HCT116 (cell line): Measurements from ENCODE around the gene SP4. TPM values are rescaled to one million over a fixed set of nuclear protein-coding genes. Genes with fewer than 3 reads are reported as not detected.

Experiments used
- ATAC-seq: fragments of 200-7000 bp; cut with Tn5 transposase; 2 replicates; pipeline ENCODE4 v1.9.1; 2020; ENCODE audit warnings: mild to moderate bottlenecking, moderate library complexity
- BruUV-seq: library from RNA; stranded (reverse); fragments of 400-500 nt; replicated peaks from 2 replicates; lab custom pipeline; 2021; lab: Mats Ljungman, UMichigan
- CTCF ChIA-PET: fragments of 300-600 bp; sonication (Branson Sonifier 250); formaldehyde crosslinking; loops from one replicate; lab custom pipeline; 2021; ENCODE audit warnings: antibody characterized with exemption; lab: Charles Lee
- POLR2A ChIA-PET: fragments of 300-600, 350-600 bp; sonication (Branson Sonifier 250); formaldehyde crosslinking; loops from one replicate; lab custom pipeline; 2021; ENCODE audit warnings: antibody characterized with exemption; lab: Charles Lee
- RAD21 ChIA-PET, 2 experiments: fragments of 300-600 bp; sonication (Branson Sonifier 250); formaldehyde crosslinking; loops; one replicate each; lab custom pipeline; 2023; ENCODE audit warnings: low total read pairs in 2 of 2; ENCODE audit not compliant: uncharacterized antibody in 2 of 2, unreplicated experiment in 2 of 2, low non-redundant PET in 1 of 2; lab: Charles Lee
- DNase-seq: peaks from one replicate; pipeline ENCODE4 v3.0.0-alpha.2; 2010; ENCODE audit warnings: low read depth, low spot score
- H2AFZ ChIP-seq: fragments of 200-600 bp; shearing (Covaris generic), sonication (generic); 2 replicates; pipeline ENCODE4 v1.6.1; 2017; ENCODE audit warnings: low read depth, mixed run types, mixed read lengths, antibody characterized with exemption, low read length; ENCODE audit not compliant: poor library complexity, severe bottlenecking
- H3K27ac ChIP-seq: 2 replicates; pipeline ENCODE4 v1.5.1; 2012; ENCODE audit warnings: low read depth, low read length
- H3K27me3 ChIP-seq: fragments of 200-600 bp; sonication (generic); 2 replicates; pipeline ENCODE4 v1.6.1; 2016; ENCODE audit warnings: mixed run types, low read length, mixed read lengths; ENCODE audit not compliant: insufficient read depth
- H3K36me3 ChIP-seq, 2 experiments: fragments of 200-500 bp in 1 of 2; fragments of 200-600 bp in 1 of 2; sonication (Bioruptor generic) in 1 of 2; sonication (generic) in 1 of 2; 2 replicates each; pipeline versions ENCODE4 v1.5.1 to v1.6.1; 2014 to 2016; ENCODE audit warnings: low read length in 2 of 2, inconsistent platforms in 1 of 2, mixed read lengths in 1 of 2, mixed run types in 1 of 2; ENCODE audit not compliant: insufficient read depth in 2 of 2, control insufficient read depth in 1 of 2
- H3K4me1 ChIP-seq, 2 experiments: fragments of 200-600 bp in 1 of 2; sonication (generic) in 1 of 2; 2 replicates each; pipeline versions ENCODE4 v1.5.1 to v1.6.1; 2012 to 2017; ENCODE audit warnings: low read length in 2 of 2, inconsistent platforms in 1 of 2, mild to moderate bottlenecking in 1 of 2, mixed read lengths in 1 of 2, mixed run types in 1 of 2, moderate library complexity in 1 of 2; ENCODE audit not compliant: insufficient read depth in 2 of 2, control insufficient read depth in 1 of 2
- H3K4me2 ChIP-seq: fragments of 200-600 bp; sonication (generic); 2 replicates; pipeline ENCODE4 v1.6.1; 2017; ENCODE audit warnings: mixed run types, low read length, mixed read lengths
- H3K4me3 ChIP-seq, 2 experiments: fragments of 200-600 bp in 1 of 2; sonication (generic) in 1 of 2; replicated peaks in 1 of 2; 2 replicates each; pipeline ENCODE4 v1.5.1; 2011 to 2016; ENCODE audit warnings: low read length in 2 of 2, control low read depth in 1 of 2, low read depth in 1 of 2, mild to moderate bottlenecking in 1 of 2, mixed read lengths in 1 of 2, mixed run types in 1 of 2
- H3K79me2 ChIP-seq: fragments of 200-600 bp; sonication (generic); 2 replicates; pipeline ENCODE4 v1.6.1; 2017; ENCODE audit warnings: mild to moderate bottlenecking, mixed run types, low read length, moderate library complexity, mixed read lengths; ENCODE audit not compliant: insufficient read depth
- H3K9ac ChIP-seq: fragments of 200-600 bp; sonication (generic); 2 replicates; pipeline ENCODE4 v1.6.1; 2016; ENCODE audit warnings: low read length, mixed read lengths
- H3K9me2 ChIP-seq: fragments of 200-600 bp; sonication (generic), shearing (Covaris generic); 2 replicates; pipeline ENCODE4 v1.6.1; 2017; ENCODE audit warnings: mixed run types, mild to moderate bottlenecking, moderate library complexity; ENCODE audit not compliant: insufficient read depth
- H3K9me3 ChIP-seq, 2 experiments: fragments of 200-500 bp in 1 of 2; fragments of 200-600 bp in 1 of 2; sonication (Bioruptor generic) in 1 of 2; sonication (generic) in 1 of 2; 2 replicates each; pipeline ENCODE4 v1.6.1; 2014 to 2017; ENCODE audit warnings: low read length in 2 of 2, mixed read lengths in 2 of 2, inconsistent platforms in 1 of 2, low read depth in 1 of 2, mild to moderate bottlenecking in 1 of 2, mixed run types in 1 of 2, moderate library complexity in 1 of 2; ENCODE audit not compliant: control insufficient read depth in 1 of 2, insufficient read depth in 1 of 2
- H4K20me1 ChIP-seq: fragments of 200-600 bp; sonication (generic), shearing (Covaris generic); 2 replicates; pipeline ENCODE4 v1.6.1; 2017; ENCODE audit warnings: mixed run types, mild to moderate bottlenecking, moderate library complexity; ENCODE audit not compliant: insufficient read depth
- ATF3 ChIP-seq: IDR thresholded peaks from 2 replicates; pipeline ENCODE4 v1.6.1; 2012
- CBX3 ChIP-seq: IDR thresholded peaks from 2 replicates; pipeline ENCODE4 v1.6.1; 2012; ENCODE audit warnings: low read depth
- CTCF ChIP-seq, 3 experiments: fragments of 200-600 bp in 1 of 3; sonication (generic) in 1 of 3; IDR thresholded peaks in 2 of 3; conservative IDR thresholded peaks in 1 of 3; 2 replicates each; pipeline ENCODE4 v1.5.1; 2012 to 2017; ENCODE audit warnings: low read depth in 2 of 3, low read length in 2 of 3, antibody characterized with exemption in 1 of 3, borderline replicate concordance in 1 of 3, control low read depth in 1 of 3, mild to moderate bottlenecking in 1 of 3, mixed read lengths in 1 of 3, mixed run types in 1 of 3, moderate library complexity in 1 of 3; ENCODE audit not compliant: insufficient read depth in 1 of 3
- ELF1 ChIP-seq: IDR thresholded peaks from 2 replicates; pipeline ENCODE4 v1.6.1; 2012; ENCODE audit warnings: low read depth, borderline replicate concordance
- EZH2 ChIP-seq: fragments of 200-600 bp; sonication (generic); IDR thresholded peaks from 2 replicates; pipeline ENCODE4 v1.6.1; 2017; ENCODE audit warnings: antibody characterized with exemption, mixed run types
- EZH2phosphoT487 ChIP-seq: fragments of 200-600 bp; IDR thresholded peaks from 2 replicates; pipeline ENCODE4 v1.6.1; 2018; ENCODE audit warnings: antibody characterized with exemption, borderline replicate concordance
- MAX ChIP-seq: IDR thresholded peaks from 2 replicates; pipeline ENCODE4 v1.6.1; 2012
- POLR2A ChIP-seq: IDR thresholded peaks from 2 replicates; pipeline ENCODE4 v1.7.0; 2011; ENCODE audit warnings: borderline replicate concordance; ENCODE audit not compliant: insufficient read depth, insufficient read length; ENCODE audit errors: extremely low read depth
- POLR2AphosphoS5 ChIP-seq: IDR thresholded peaks from 2 replicates; pipeline ENCODE4 v1.6.1; 2011; ENCODE audit warnings: mild to moderate bottlenecking, low read depth, low read length, moderate library complexity
- RAD21 ChIP-seq: IDR thresholded peaks from 2 replicates; pipeline ENCODE4 v1.6.1; 2012; ENCODE audit warnings: low read depth, mild to moderate bottlenecking
- SIN3A ChIP-seq: IDR thresholded peaks from 2 replicates; pipeline ENCODE4 v1.6.1; 2012; ENCODE audit warnings: low read depth
- SP1 ChIP-seq: IDR thresholded peaks from 2 replicates; pipeline ENCODE4 v1.6.1; 2012; ENCODE audit warnings: low read depth
- SRF ChIP-seq: IDR thresholded peaks from 2 replicates; pipeline ENCODE4 v1.6.1; 2012; ENCODE audit warnings: low read depth
- TCF7L2 ChIP-seq: IDR thresholded peaks from 2 replicates; pipeline ENCODE4 v1.7.0; 2011; ENCODE audit warnings: borderline replicate concordance, inconsistent platforms; ENCODE audit not compliant: insufficient read depth, insufficient read length; ENCODE audit errors: extremely low read depth
- YY1 ChIP-seq: IDR thresholded peaks from 2 replicates; pipeline ENCODE4 v1.6.1; 2011; ENCODE audit warnings: low read length, low read depth, moderate library complexity, mild to moderate bottlenecking; ENCODE audit not compliant: insufficient replicate concordance; ENCODE audit errors: extremely low read depth
- ZFX ChIP-seq: fragments of 450-650 bp; IDR thresholded peaks from 2 replicates; pipeline ENCODE4 v1.6.1; 2017
- ZNF274 ChIP-seq: fragments of 200-500 bp; sonication (Bioruptor generic); IDR thresholded peaks from 2 replicates; pipeline ENCODE4 v1.6.1; 2014; ENCODE audit warnings: mild to moderate bottlenecking, low read depth, low read length, inconsistent platforms
- intact Hi-C: fragments of 100-400 bp; cut with micrococcal nuclease; formaldehyde crosslinking; loops from 2 replicates; pipeline ENCODE4 v1.10.0; 2022
- microRNA counts: library from miRNA; unstranded; fragments of <30 nt; microRNA quantifications from one replicate; lab custom pipeline; 2015
- microRNA-seq: library from miRNA; unstranded; fragments of <30 nt; microRNA quantifications from one replicate; pipeline ENCODE4, GENCODE V29; 2016; ENCODE audit warnings: borderline number of aligned reads
- total RNA-seq: library from RNA; stranded (reverse); gene quantifications from one replicate; pipeline ENCODE4 v1.2.1, GENCODE V29; 2021; ENCODE audit not compliant: unreplicated experiment

The SP4 gene
- total RNA-seq, 1 experiment from 2014 or later = 7.6 TPM

GRCh38 chr7:21562385-21562784 is 134.5 kb downstream of the SP4 start:
- no peaks in the 10 kb centered on the region for H3K27me3 ChIP-seq
- intact Hi-C loops = no loop called here

More at GRCh38 chr7:21562385-21562784, 134.5 kb downstream of the SP4 start:
- H3K79me2 ChIP-seq = no peaks in the 10 kb centered on the region
- H3K9me3 ChIP-seq = no peaks in the 10 kb centered on the region
- DNase-seq (no peak), ATAC-seq (no peak)
- TF ChIP-seq ELF1 (no peak), POLR2AphosphoS5 (no peak), POLR2A (no peak), EZH2phosphoT487 (no peak), SIN3A (no peak), YY1 (no peak), ZFX (no peak), RAD21 (no peak), CBX3 (no peak), CTCF (IDR thresholded peaks at IDR 0.05 in 2 of 3, conservative IDR thresholded peaks at IDR 0.05 in 1 of 3; ENCODE audit: borderline replicate concordance in 1 of 3, insufficient read depth in 1 of 3, low read depth in 2 of 3, low read length in 2 of 3) (no peak), ATF3 (no peak), EZH2 (no peak), SP1 (no peak), TCF7L2 (no peak), ZNF274 (no peak), MAX (no peak), SRF (no peak)
- H2AFZ ChIP-seq = no peak overlapping the region
- CTCF ChIA-PET = no interaction called here
- no TSS peak for BruUV-seq
- H3K36me3 ChIP-seq = no peaks in the 10 kb centered on the region
- RAD21 ChIA-PET = no interaction called here
- no peak overlapping the region for H3K4me2 ChIP-seq
- POLR2A ChIA-PET = no interaction called here
- no peaks in the 10 kb centered on the region for H4K20me1 ChIP-seq
- no peak overlapping the region for H3K27ac ChIP-seq
- no peaks in the 10 kb centered on the region for H3K9me2 ChIP-seq
- no peak overlapping the region for H3K4me3 ChIP-seq
- no peak overlapping the region for H3K9ac ChIP-seq
- H3K4me1 ChIP-seq = no peaks in the 10 kb centered on the region

MicroRNAs within 50 kb of the gene (microRNA counts, 767-probe panel; counts per million panel counts)
- not detected for microRNA hsa-miR-1183 (lab: Ali Mortazavi, UCI)

Small RNA genes within 50 kb of the gene (microRNA-seq; reads per million reads assigned to microRNA genes)
- not detected for gene MIR1183

Other genes starting within 250 kb of the SP4 start
- 0.39 TPM for gene DNAH11, start 115.0 kb downstream of the SP4 start, total RNA-seq